PC-3 (cell line): ENCODE measurements around the gene SVOPL. TPM values are rescaled to one million over a fixed set of nuclear protein-coding genes. Genes with fewer than 3 reads are reported as not detected.

Source experiments
- ATAC-seq: fragments of 200-7000 bp; cut with Tn5 transposase; 2 replicates; pipeline ENCODE4 v1.9.1; 2020; ENCODE audit warnings: mild to moderate bottlenecking, moderate library complexity
- BruUV-seq: library from RNA; stranded (reverse); fragments of 400-500 nt; replicated peaks from 2 replicates; lab custom pipeline; 2021; lab: Mats Ljungman, UMichigan
- CTCF ChIA-PET: fragments of 300-600 bp; sonication (Branson Sonifier 250); formaldehyde crosslinking; loops from one replicate; lab custom pipeline; 2022; ENCODE audit warnings: antibody characterized with exemption; lab: Charles Lee
- POLR2A ChIA-PET: fragments of 300-600 bp; sonication (Branson Sonifier 250); formaldehyde crosslinking; loops from one replicate; lab custom pipeline; 2022; ENCODE audit warnings: antibody characterized with exemption; ENCODE audit not compliant: unreplicated experiment; lab: Charles Lee
- DNase-seq: peaks from one replicate; pipeline ENCODE4 v3.0.0-alpha.2; 2015
- H2AFZ ChIP-seq: fragments of 300-600 bp; sonication (generic); 2 replicates; pipeline ENCODE4 v1.6.0; 2016; ENCODE audit warnings: antibody characterized with exemption, low read length
- H3F3A ChIP-seq: fragments of 300-600 bp; sonication (generic); one replicate; pipeline ENCODE4 v1.6.0; 2017; ENCODE audit warnings: antibody characterized with exemption, low read length, control low read depth, mild to moderate bottlenecking; ENCODE audit not compliant: unreplicated experiment
- H3K27ac ChIP-seq: fragments of 300-600 bp; sonication (generic); 2 replicates; pipeline ENCODE4 v1.5.1; 2016; ENCODE audit warnings: mild to moderate bottlenecking, low read length
- H3K27me3 ChIP-seq: fragments of 300-600 bp; sonication (generic); 2 replicates; pipeline ENCODE4 v1.6.1; 2016; ENCODE audit warnings: low read length, mixed read lengths
- H3K36me3 ChIP-seq: fragments of 300-600 bp; sonication (generic); 2 replicates; pipeline ENCODE4 v1.6.1; 2016; ENCODE audit warnings: low read depth, mixed run types, low read length, mixed read lengths
- H3K4me1 ChIP-seq: fragments of 300-600 bp; sonication (generic); 2 replicates; pipeline ENCODE4 v1.5.1; 2016; ENCODE audit warnings: low read length; ENCODE audit not compliant: insufficient read depth
- H3K4me2 ChIP-seq: fragments of 300-600 bp; sonication (generic); 2 replicates; pipeline ENCODE4 v1.6.0; 2016; ENCODE audit warnings: low read length
- H3K4me3 ChIP-seq: fragments of 300-600 bp; sonication (generic); 2 replicates; pipeline ENCODE4 v1.5.1; 2016; ENCODE audit warnings: mild to moderate bottlenecking, low read length, mixed read lengths
- H3K79me2 ChIP-seq: fragments of 300-600 bp; sonication (generic); 2 replicates; pipeline ENCODE4 v1.6.1; 2017; ENCODE audit warnings: low read length, mixed read lengths
- H3K9ac ChIP-seq: fragments of 300-600 bp; sonication (generic); 2 replicates; pipeline ENCODE4 v1.6.0; 2016; ENCODE audit warnings: mild to moderate bottlenecking, low read length
- H3K9me2 ChIP-seq: fragments of 300-600 bp; sonication (generic); replicated peaks from 2 replicates; pipeline ENCODE4 v1.6.1; 2016; ENCODE audit warnings: mixed run types, low read length, mixed read lengths
- H3K9me3 ChIP-seq: fragments of 300-600 bp; sonication (generic); 2 replicates; pipeline ENCODE4 v1.6.1; 2016; ENCODE audit warnings: low read length, mixed read lengths
- H4K20me1 ChIP-seq: fragments of 300-600 bp; sonication (generic); 2 replicates; pipeline ENCODE4 v1.6.1; 2016; ENCODE audit warnings: low read length, mixed read lengths
- CTCF ChIP-seq: fragments of 300-600 bp; sonication (generic); conservative IDR thresholded peaks from 2 replicates; pipeline ENCODE4 v1.5.1; 2017; ENCODE audit warnings: antibody characterized with exemption, low read depth, mild to moderate bottlenecking, low read length
- EZH2 ChIP-seq: fragments of 300-600 bp; sonication (generic); IDR thresholded peaks from one replicate; pipeline ENCODE4 v1.6.1; 2017; ENCODE audit warnings: antibody characterized with exemption, mild to moderate bottlenecking, low read length; ENCODE audit not compliant: unreplicated experiment
- EZH2phosphoT487 ChIP-seq: fragments of 300-600 bp; sonication (generic); IDR thresholded peaks from 2 replicates; pipeline ENCODE4 v1.6.1; 2018; ENCODE audit warnings: mild to moderate bottlenecking, antibody characterized with exemption, low read length, borderline replicate concordance
- intact Hi-C: fragments of 100-400 bp; cut with micrococcal nuclease; formaldehyde crosslinking; loops from 2 replicates; pipeline ENCODE4 v1.9.0; 2023
- total RNA-seq: library from RNA; depleted of rRNA; stranded (reverse); fragments of >200 nt; gene quantifications from 2 replicates; pipeline ENCODE4 v1.2.3, GENCODE V29; 2014

Gene SVOPL
- total RNA-seq, 1 experiment from 2014 or later: not detected

DNA sequence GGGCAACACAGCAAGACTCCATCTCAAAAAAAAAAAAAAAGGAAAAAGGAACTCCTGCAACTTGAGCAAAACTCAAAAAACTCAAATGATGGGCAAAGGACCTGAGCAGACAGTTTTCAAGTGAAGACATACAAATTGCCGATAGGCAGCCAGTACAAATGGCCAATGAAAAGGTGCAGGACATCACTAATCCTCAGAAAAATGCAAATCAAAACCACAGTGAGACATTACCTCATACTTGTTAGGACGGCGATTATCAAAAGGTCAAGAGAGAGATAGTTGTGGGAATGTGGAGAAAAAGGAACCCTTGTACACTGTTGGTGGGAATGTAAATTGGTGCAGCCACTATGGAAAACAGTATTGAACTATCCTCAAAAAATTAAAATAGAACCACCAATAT is 16.8 kb downstream of the SVOPL start:
- ChIA-PET CTCF (no interaction called here), POLR2A (no interaction called here)
- Histone ChIP-seq H3F3A (no peaks in the 10 kb centered on the region), H3K36me3 (no peaks in the 10 kb centered on the region), H3K9me2 (no peaks in the 10 kb centered on the region), H3K79me2 (no peaks in the 10 kb centered on the region), H3K27ac (no peak overlapping the region), H3K4me1 (no peaks in the 10 kb centered on the region), H3K4me3 (no peak overlapping the region), H4K20me1 (no peaks in the 10 kb centered on the region), H3K9ac (no peak overlapping the region), H2AFZ (no peak overlapping the region), H3K27me3 (no peaks in the 10 kb centered on the region), H3K4me2 (no peak overlapping the region), H3K9me3 (no peaks in the 10 kb centered on the region)
- DNase-seq (no peak), ATAC-seq (no peak)
- intact Hi-C loops: no loop called here
- no peak for TF ChIP-seq EZH2phosphoT487
- no peak for TF ChIP-seq EZH2
- no peak for TF ChIP-seq CTCF
- no TSS peak for BruUV-seq

GRCh38 chr7:138679793-138680192 is 21.4 kb downstream of the SVOPL start:
- H3K9me2 ChIP-seq: no peaks in the 10 kb centered on the region
- POLR2A ChIA-PET: no interaction called here
- H3F3A ChIP-seq: no peaks in the 10 kb centered on the region
- H3K27me3 ChIP-seq: no peaks in the 10 kb centered on the region
- H3K9ac ChIP-seq: no peak overlapping the region
- no peaks in the 10 kb centered on the region for H3K36me3 ChIP-seq
- H3K4me3 ChIP-seq: no peak overlapping the region
- no peak for DNase-seq
- no peak overlapping the region for H2AFZ ChIP-seq
- ATAC-seq: no peak
- H3K79me2 ChIP-seq: no peaks in the 10 kb centered on the region
- no TSS peak for BruUV-seq
- intact Hi-C loops: no loop called here
- CTCF ChIA-PET: no interaction called here
- no peak overlapping the region for H3K4me2 ChIP-seq
- H4K20me1 ChIP-seq: no peaks in the 10 kb centered on the region
- H3K27ac ChIP-seq: no peak overlapping the region
- H3K9me3 ChIP-seq: no peaks in the 10 kb centered on the region
- H3K4me1 ChIP-seq: no peaks in the 10 kb centered on the region
- TF ChIP-seq EZH2 (no peak), EZH2phosphoT487 (no peak), CTCF (no peak)

GRCh38 chr7:138670594-138670993 is 30.6 kb downstream of the SVOPL start:
- Histone ChIP-seq H3K27me3 (no peaks in the 10 kb centered on the region), H3K9me2 (no peaks in the 10 kb centered on the region), H3K4me2 (no peak overlapping the region), H3K9ac (no peak overlapping the region), H3K36me3 (no peaks in the 10 kb centered on the region), H2AFZ (no peak overlapping the region), H4K20me1 (no peaks in the 10 kb centered on the region), H3F3A (no peaks in the 10 kb centered on the region), H3K27ac (no peak overlapping the region), H3K79me2 (no peaks in the 10 kb centered on the region), H3K9me3 (no peaks in the 10 kb centered on the region; the same call in 1 of the 2 replicates), H3K4me1 (no peaks in the 10 kb centered on the region), H3K4me3 (no peak overlapping the region)
- no TSS peak for BruUV-seq
- CTCF ChIA-PET: no interaction called here
- POLR2A ChIA-PET: no interaction called here
- ATAC-seq (no peak), DNase-seq (no peak)
- TF ChIP-seq CTCF (no peak), EZH2phosphoT487 (no peak), EZH2 (no peak)
- intact Hi-C loops: no loop called here
